ENCODE data around the gene PTGER1.

PTGER1 gene

DNA sequence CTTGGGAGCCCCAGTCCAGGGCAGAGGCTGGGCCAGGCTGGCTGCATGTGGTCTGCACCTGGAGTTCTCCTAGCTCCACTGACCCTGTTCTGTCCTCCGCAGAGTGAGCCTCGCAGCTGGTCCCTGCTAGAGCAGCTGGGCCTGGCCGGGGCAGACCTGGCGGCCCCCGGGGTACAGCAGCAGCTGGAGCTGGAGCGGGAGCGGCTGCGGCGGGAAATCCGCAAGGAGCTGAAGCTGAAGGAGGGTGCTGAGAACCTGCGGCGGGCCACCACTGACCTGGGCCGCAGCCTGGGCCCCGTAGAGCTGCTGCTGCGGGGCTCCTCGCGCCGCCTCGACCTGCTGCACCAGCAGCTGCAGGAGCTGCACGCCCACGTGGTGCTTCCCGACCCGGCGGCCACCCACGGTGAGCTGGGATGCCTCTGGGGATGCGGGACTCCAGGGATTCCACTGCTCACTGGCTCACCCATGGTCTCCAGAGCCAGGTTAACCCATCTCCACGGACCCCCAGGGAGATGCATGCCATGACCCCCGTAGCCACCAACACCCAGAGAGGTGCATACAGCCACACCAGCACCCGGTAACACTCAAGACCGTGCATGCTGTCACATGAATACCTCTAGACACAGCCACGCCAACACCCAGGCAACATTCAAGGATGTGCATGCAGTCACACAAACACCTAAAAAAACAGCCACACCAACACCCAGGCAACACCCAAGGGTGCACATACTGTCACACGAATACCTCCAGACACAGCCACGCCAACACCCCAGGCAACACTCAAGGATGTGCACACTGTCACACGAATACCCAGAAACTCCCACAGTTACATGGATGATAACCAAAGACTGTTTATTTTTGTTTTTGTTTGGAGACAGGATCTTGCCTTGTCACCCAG, 33.9 kb downstream of the PTGER1 start:
- no peak for DNase-seq (ENCODE audit: low read depth)

- DNase-seq (ENCODE audit: low read depth): peak; percentile 94
Observed at GRCh38 chr19:14440049-14440448, 35.1 kb downstream of the PTGER1 start.

DNA sequence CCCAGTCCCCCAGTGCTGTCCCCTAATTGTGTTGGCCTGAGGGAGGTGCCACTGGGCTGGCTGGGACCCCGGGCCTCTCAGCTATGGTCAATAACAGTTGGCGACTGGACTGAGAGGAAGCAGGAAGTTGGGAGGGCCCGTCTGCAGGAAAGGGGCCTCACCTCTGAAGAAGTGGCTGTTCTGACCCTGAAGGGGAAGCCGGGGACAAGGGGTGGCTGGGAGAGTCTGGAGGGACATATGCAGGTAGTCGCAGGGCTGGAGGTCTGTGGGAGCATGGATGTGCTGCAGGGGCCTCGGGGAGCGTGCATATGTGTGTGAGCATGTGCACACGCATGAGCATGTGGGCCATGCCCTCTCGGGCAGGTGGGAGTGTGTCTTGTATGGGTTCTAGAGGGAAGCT, 36.1 kb downstream of the PTGER1 start:
- DNase-seq (ENCODE audit: low read depth): peak; percentile 76

- DNase-seq (ENCODE audit: low read depth): no peak
Observed at GRCh38 chr19:14437578-14438140, 37.5 kb downstream of the PTGER1 start.

- DNase-seq (ENCODE audit: low read depth): no peak
Observed at GRCh38 chr19:14435320-14436050, 39.7 kb downstream of the PTGER1 start.

DNA sequence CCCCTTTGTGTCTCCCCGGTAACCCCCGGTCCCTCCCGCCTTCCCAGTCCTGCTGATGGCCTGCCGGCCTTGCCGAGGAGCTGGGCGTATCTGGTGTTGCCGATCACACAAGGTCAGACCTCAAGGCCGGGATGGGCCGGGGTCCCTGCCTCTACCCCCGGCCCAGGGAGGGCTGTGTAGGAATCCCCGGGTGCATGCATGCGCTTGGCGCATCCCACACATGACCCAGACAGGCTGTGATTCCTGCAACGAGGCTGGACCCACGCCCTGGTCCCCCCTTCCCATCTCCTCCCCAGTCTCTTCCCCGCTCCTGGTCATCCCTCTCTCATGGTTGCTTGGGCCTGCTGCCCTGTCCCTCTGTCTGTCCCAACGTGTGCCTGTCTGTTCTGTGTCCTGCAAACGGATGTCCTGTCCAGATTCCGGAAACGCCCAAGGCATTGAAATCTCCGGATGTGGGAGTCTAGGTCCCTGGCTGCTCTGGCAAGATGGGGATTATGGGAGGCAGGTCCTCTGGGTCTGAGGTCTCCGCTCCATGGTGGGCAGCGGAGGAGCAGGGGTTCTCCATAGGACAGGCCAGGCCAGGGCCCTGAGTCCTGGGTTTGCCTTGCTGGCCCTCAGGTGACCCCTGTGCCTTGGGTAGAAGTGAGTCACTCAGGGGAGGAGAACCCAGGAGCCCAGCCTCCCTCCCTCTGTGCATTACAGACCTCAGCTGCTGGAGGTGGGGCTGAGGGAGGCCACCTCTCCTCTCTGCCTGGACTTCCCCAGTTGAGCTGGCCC, 40.4 kb downstream of the PTGER1 start:
- DNase-seq (ENCODE audit: low read depth): peak; percentile 88

GRCh38 chr19:14433554-14434501, 41.3 kb downstream of the PTGER1 start:
- no peak for DNase-seq (ENCODE audit: low read depth)

DNA sequence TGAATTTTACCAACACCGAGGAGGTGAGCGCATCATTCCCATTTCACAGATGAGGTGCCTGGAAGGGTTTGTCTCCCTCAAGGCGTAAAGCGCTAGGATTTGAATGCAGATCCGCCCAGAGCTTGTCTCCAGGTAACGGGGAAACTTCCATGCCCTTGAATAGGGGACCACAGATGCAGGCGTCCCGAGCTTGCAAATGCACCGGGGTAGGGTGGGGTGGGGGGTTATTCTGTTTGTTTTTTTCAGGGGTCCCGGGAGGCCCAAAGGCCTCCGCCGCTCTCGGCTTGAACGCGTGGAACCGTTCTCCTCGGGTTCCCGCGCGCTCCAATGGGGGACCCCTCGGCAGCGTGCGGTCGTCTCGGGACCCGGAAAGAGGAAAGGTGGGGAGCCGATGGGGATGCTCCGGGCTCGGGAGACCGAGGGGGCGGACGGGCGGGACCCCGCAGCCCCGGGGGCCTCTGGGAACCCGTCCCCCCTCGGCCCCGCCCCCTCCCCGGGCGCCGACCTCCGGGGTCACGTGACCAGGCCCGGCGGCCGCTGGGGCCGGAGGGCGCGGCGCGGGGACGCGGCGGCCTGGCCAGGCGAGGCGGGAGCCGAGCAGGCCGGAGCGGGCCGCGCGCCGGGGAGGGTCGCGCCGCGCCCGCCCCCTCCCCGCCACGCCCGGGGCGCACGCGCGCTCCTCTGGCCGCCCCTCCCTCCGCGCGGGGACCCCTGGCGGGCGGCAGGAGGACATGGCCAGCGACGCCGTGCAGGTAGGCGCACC, 42.2 kb downstream of the PTGER1 start, which contains the start of gene PKN1:
Gene PKN1 (plus strand): TSS at position 516 of the 763 bp plus-strand sequence. CDS start 216 bp downstream, at position 732.
- DNase-seq (ENCODE audit: low read depth): no peak

DNA sequence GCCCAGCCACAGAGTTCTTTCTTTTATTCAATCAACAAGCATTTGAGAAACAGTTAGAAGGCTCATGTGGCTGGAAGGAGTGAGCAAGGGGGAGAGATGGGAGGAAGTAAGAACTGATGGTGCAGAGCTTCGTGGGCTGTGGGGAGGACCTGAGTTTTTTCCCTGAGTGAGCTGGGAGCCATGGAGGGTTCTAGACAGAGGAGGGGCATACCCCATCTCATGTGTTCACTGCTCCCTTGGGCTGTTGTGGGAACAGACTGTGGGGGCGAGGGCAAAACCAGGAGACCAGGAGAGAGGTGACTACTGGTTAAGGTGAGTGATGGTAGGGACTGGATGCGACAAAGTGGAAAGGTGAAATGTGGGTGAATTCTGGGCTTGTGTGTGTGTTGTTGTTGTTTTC, 44.4 kb downstream of the PTGER1 start:
- no peak for DNase-seq (ENCODE audit: low read depth)

- DNase-seq (ENCODE audit: low read depth): no peak
Observed at GRCh38 chr19:14428882-14429416, 46.2 kb downstream of the PTGER1 start.

- no peak for DNase-seq (ENCODE audit: low read depth)
Observed at GRCh38 chr19:14427461-14427860, 47.7 kb downstream of the PTGER1 start.

GRCh38 chr19:14425696-14426138, 49.4 kb downstream of the PTGER1 start:
- DNase-seq (ENCODE audit: low read depth): no peak

All from CMK (cell line).